B cell (primary cell): Measurements from ENCODE around the gene SRSF10. TPM values are rescaled to one million over a fixed set of nuclear protein-coding genes. Genes with fewer than 3 reads are reported as not detected.
A peak's percentile ranks its signal among the peaks of the same experiment; 100 is the strongest.
"Not testable (repeated sequence)": the region's sequence is repeated elsewhere in the genome, so short reads cannot be mapped to it uniquely, and the experiment has no call there.

Source experiments
- ATAC-seq: fragments of 200-7000 bp; cut with Tn5 transposase; one replicate; pipeline ENCODE4 v1.10.0; 2021; ENCODE audit warnings: low read depth, mild to moderate bottlenecking, moderate number of reproducible peaks, moderate library complexity
- CTCF ChIA-PET: fragments of 350-600 bp; sonication (Branson Sonifier 250); formaldehyde crosslinking; loops from one replicate; lab custom pipeline; 2021; ENCODE audit warnings: antibody characterized with exemption, inconsistent platforms; lab: Charles Lee
- POLR2A ChIA-PET: fragments of 350-600 bp; sonication (Branson Sonifier 250); formaldehyde crosslinking; loops from one replicate; lab custom pipeline; 2021; ENCODE audit warnings: antibody characterized with exemption; lab: Charles Lee
- DNase-seq: peaks from one replicate; pipeline ENCODE4 v3.0.0; 2013
- H2AFZ ChIP-seq: 2 replicates; pipeline ENCODE4 v1.6.1; 2012; ENCODE audit warnings: mild to moderate bottlenecking, low read depth, low read length; ENCODE audit not compliant: insufficient read depth, poor library complexity, severe bottlenecking
- H3K27ac ChIP-seq, 2 donors: 1 replicate in 1 of 2; 2 replicates in 1 of 2; pipeline ENCODE4 v1.5.1; 2012 to 2013; ENCODE audit warnings: low read length in 2 of 2, mild to moderate bottlenecking in 2 of 2, moderate library complexity in 1 of 2
- H3K27me3 ChIP-seq, 4 experiments: fragments of 200-600 bp in 1 of 4; sonication (generic) in 1 of 4; replicated peaks in 1 of 4; 1 replicate in 2 of 4; 2 replicates in 2 of 4; pipeline versions ENCODE4 v1.6.1 to v1.7.0; 2013 to 2016; ENCODE audit warnings: low read length in 3 of 4, mild to moderate bottlenecking in 2 of 4, mixed read lengths in 1 of 4, moderate library complexity in 1 of 4; ENCODE audit not compliant: insufficient read depth in 4 of 4, control insufficient read depth in 3 of 4; ENCODE audit errors: control extremely low read depth in 1 of 4
- H3K36me3 ChIP-seq, 2 experiments: replicated peaks in 1 of 2; 1 replicate in 1 of 2; 2 replicates in 1 of 2; pipeline versions ENCODE4 v1.6.1 to v1.7.1; 2013; ENCODE audit warnings: low read length in 1 of 2; ENCODE audit not compliant: insufficient read depth in 2 of 2, control insufficient read depth in 1 of 2; ENCODE audit errors: control extremely low read depth in 1 of 2, extremely low read depth in 1 of 2
- H3K4me1 ChIP-seq, 2 donors: fragments of 200-600 bp in 1 of 2; sonication (generic) in 1 of 2; 1 replicate in 1 of 2; 2 replicates in 1 of 2; pipeline versions ENCODE4 v1.5.1 to v1.6.1; 2013 to 2017; ENCODE audit warnings: low read length in 2 of 2; ENCODE audit not compliant: control insufficient read depth in 2 of 2, insufficient read depth in 2 of 2
- H3K4me2 ChIP-seq: replicated peaks from 2 replicates; pipeline ENCODE3; 2012; ENCODE audit warnings: mild to moderate bottlenecking, low read depth, low read length; ENCODE audit not compliant: poor library complexity, severe bottlenecking
- H3K4me3 ChIP-seq, 5 experiments: fragments of 200-600 bp in 1 of 5; sonication (generic) in 1 of 5; 1 replicate in 3 of 5; 2 replicates in 2 of 5; pipeline versions ENCODE4 v1.5.1 to v1.7.0; 2011 to 2016; ENCODE audit warnings: low read length in 4 of 5, mild to moderate bottlenecking in 4 of 5, low read depth in 2 of 5, control low read depth in 1 of 5, moderate library complexity in 1 of 5; ENCODE audit not compliant: insufficient read depth in 1 of 5; ENCODE audit errors: control extremely low read depth in 1 of 5, extremely low read depth in 1 of 5
- H3K79me2 ChIP-seq: fragments of 200-600 bp; sonication (generic); one replicate; pipeline ENCODE4 v1.6.0; 2016; ENCODE audit warnings: low read length; ENCODE audit not compliant: control insufficient read depth, insufficient read depth
- H3K9ac ChIP-seq: fragments of 200-600 bp; sonication (generic); 2 replicates; pipeline ENCODE4 v1.6.1; 2017; ENCODE audit warnings: mild to moderate bottlenecking, low read length, moderate library complexity
- H3K9me3 ChIP-seq, 3 donors: one replicate each; pipeline versions ENCODE4 v1.6.1 to v1.7.1; 2013; ENCODE audit warnings: low read length in 2 of 3; ENCODE audit not compliant: control insufficient read depth in 2 of 3, insufficient read depth in 1 of 3; ENCODE audit errors: control extremely low read depth in 1 of 3
- H4K20me1 ChIP-seq: 2 replicates; pipeline ENCODE4 v1.6.0; 2012; ENCODE audit warnings: mild to moderate bottlenecking, low read length; ENCODE audit not compliant: insufficient read depth, control insufficient read depth, poor library complexity, severe bottlenecking
- H3K27ac Mint-ChIP-seq: one replicate; pipeline ENCODE4 v1.8.0; 2021; ENCODE audit warnings: mixed read lengths
- H3K27me3 Mint-ChIP-seq: one replicate; pipeline ENCODE4 v1.8.0; 2021; ENCODE audit warnings: mixed read lengths
- H3K4me1 Mint-ChIP-seq: one replicate; pipeline ENCODE4 v1.8.0; 2021; ENCODE audit warnings: mixed read lengths
- H3K4me3 Mint-ChIP-seq: one replicate; pipeline ENCODE4 v1.8.0; 2021; ENCODE audit warnings: mixed read lengths
- H3K9me3 Mint-ChIP-seq: one replicate; pipeline ENCODE4 v1.8.0; 2022; ENCODE audit warnings: mixed read lengths; ENCODE audit not compliant: insufficient read depth
- EZH2 ChIP-seq: IDR thresholded peaks from 2 replicates; pipeline ENCODE4 v1.6.1; 2012; ENCODE audit warnings: borderline replicate concordance, low read depth, mild to moderate bottlenecking, moderate library complexity, low read length; ENCODE audit not compliant: insufficient read depth, poor library complexity, severe bottlenecking
- WGBS: methylation state at CpG from one replicate; pipeline ENCODE4 v1.1.5; 2013; ENCODE audit warnings: missing lambda C conversion rate; ENCODE audit not compliant: insufficient coverage; 5-methylcytosine and 5-hydroxymethylcytosine counted together
- intact Hi-C: fragments of 100-400 bp; cut with micrococcal nuclease; formaldehyde crosslinking; loops from one replicate; pipeline ENCODE4 v1.10.0; 2022
- polyA plus RNA-seq: library from polyadenylated mRNA; depleted of rRNA; stranded (reverse); fragments of >200 nt; gene quantifications from 2 replicates; pipeline ENCODE4 v1.2.3, GENCODE V29; 2012
- total RNA-seq, 2 donors: library from RNA; stranded (reverse); fragments of 120-200 nt in 1 of 2; gene quantifications; 1 replicate in 1 of 2; 2 replicates in 1 of 2; pipeline versions ENCODE4 v1.2.3 to v1.2.4, GENCODE V29; 2013 to 2022
- TF ChIP-seq, protein P1 (sequence below): fragments of 200-600 bp; IDR thresholded peaks from one replicate; pipeline ENCODE4 v1.8.0; 2022; ENCODE audit warnings: antibody characterized with exemption, mild to moderate bottlenecking

The SRSF10 gene
- total and polyA plus RNA-seq, 2 donors (not counting 1 experiment from before 2014, with no cell fraction given): 98.6 to 213 TPM

GRCh38 chr1:23958810-23959460, 21.2 kb downstream of the SRSF10 start:
- H2AFZ ChIP-seq: peak overlapping the region; percentile 75

GRCh38 chr1:23958040-23958809, 21.9 kb downstream of the SRSF10 start:
- H3K27me3 ChIP-seq, H3K27me3 Mint-ChIP-seq, H3K9me3 Mint-ChIP-seq, ATAC-seq, H4K20me1 ChIP-seq, H3K9me3 ChIP-seq: not testable (repeated sequence)
- POLR2A ChIA-PET: interaction anchor here (0.6 to 4.6 kb wide), 16 partner anchors 11 to 186 kb away, joined by 3 to 36 read pairs (median 6); partner anchors contain the start of genes CNR2 and SRSF10
- H3K4me1 Mint-ChIP-seq: peaks cover 66% of the 10 kb centered on the region
- CTCF ChIA-PET: interaction anchor here (1.0 to 4.3 kb wide), 16 partner anchors 11 to 186 kb away, joined by 3 to 40 read pairs (median 8); no protein-coding TSS in a partner anchor
- Histone ChIP-seq H3K4me1 (peaks cover 51 to 55% of the 10 kb centered on the region in 2 donors), H3K27ac (peak overlapping the region; percentile 93 to 98), H3K4me3 (peak overlapping the region; percentile 63 to 98 (median 97)), H2AFZ (peak overlapping the region; percentile 75), H3K36me3 (peaks cover 1 to 19% of the 10 kb centered on the region in 2 experiments), H3K9ac (peak overlapping the region; percentile 56), H3K4me2 (peak overlapping the region; percentile 90), H3K79me2 (peaks cover 29% of the 10 kb centered on the region)
- 88% methylated on average over 5 of the region's 19 CpGs for WGBS
- peak overlapping the region; percentile 100 for H3K4me3 Mint-ChIP-seq
- peak overlapping the region; percentile 100 for H3K27ac Mint-ChIP-seq
- peak; percentile 54 for DNase-seq
- intact Hi-C loops: loop anchor here (2.0 kb wide), 2 partner anchors 157 to 545 kb away; partner anchors contain the start of genes GALE and RCAN3

More at GRCh38 chr1:23958810-23959460, 21.2 kb downstream of the SRSF10 start:
- Mint-ChIP-seq H3K4me1 (peaks cover 69% of the 10 kb centered on the region), H3K4me3 (peak overlapping the region; percentile 100), H3K9me3 (no peaks in the 10 kb centered on the region), H3K27me3 (no peaks in the 10 kb centered on the region), H3K27ac (peak overlapping the region; percentile 100)
- intact Hi-C loops: loop anchor here (1.0 to 2.0 kb wide), 5 partner anchors 21 to 544 kb away; partner anchors contain the start of genes CNR2, GALE, RCAN3 and SRSF10
- ChIA-PET CTCF (interaction anchor here (0.6 to 3.2 kb wide), 11 partner anchors 9 to 187 kb away, joined by 3 to 19 read pairs (median 6); no protein-coding TSS in a partner anchor), POLR2A (interaction anchor here (0.6 to 4.6 kb wide), 17 partner anchors 17 to 426 kb away, joined by 3 to 36 read pairs (median 6); partner anchors contain the start of genes CNR2 and SRSF10)
- H3K79me2 ChIP-seq: peaks cover 29% of the 10 kb centered on the region
- WGBS: under 1% methylated on average over 27 of the region's 30 CpGs
- TF ChIP-seq, protein P1, sequence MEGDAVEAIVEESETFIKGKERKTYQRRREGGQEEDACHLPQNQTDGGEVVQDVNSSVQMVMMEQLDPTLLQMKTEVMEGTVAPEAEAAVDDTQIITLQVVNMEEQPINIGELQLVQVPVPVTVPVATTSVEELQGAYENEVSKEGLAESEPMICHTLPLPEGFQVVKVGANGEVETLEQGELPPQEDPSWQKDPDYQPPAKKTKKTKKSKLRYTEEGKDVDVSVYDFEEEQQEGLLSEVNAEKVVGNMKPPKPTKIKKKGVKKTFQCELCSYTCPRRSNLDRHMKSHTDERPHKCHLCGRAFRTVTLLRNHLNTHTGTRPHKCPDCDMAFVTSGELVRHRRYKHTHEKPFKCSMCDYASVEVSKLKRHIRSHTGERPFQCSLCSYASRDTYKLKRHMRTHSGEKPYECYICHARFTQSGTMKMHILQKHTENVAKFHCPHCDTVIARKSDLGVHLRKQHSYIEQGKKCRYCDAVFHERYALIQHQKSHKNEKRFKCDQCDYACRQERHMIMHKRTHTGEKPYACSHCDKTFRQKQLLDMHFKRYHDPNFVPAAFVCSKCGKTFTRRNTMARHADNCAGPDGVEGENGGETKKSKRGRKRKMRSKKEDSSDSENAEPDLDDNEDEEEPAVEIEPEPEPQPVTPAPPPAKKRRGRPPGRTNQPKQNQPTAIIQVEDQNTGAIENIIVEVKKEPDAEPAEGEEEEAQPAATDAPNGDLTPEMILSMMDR: peak; percentile 45
- TF ChIP-seq EZH2: no peak
- H3K27me3 ChIP-seq: no peaks in the 10 kb centered on the region
- H3K27ac ChIP-seq: peak overlapping the region; percentile 93 to 98
- H3K4me1 ChIP-seq: peaks cover 51 to 56% of the 10 kb centered on the region in 2 donors
- peak; percentile 73 for ATAC-seq
- no peaks in the 10 kb centered on the region for H3K9me3 ChIP-seq
- H4K20me1 ChIP-seq: peaks cover 8% of the 10 kb centered on the region
- peak overlapping the region; percentile 90 for H3K4me2 ChIP-seq
- peak; percentile 97 for DNase-seq
- H3K9ac ChIP-seq: peak overlapping the region; percentile 92
- H3K36me3 ChIP-seq: peaks cover 3 to 25% of the 10 kb centered on the region in 2 experiments
- peak overlapping the region; percentile 63 to 98 (median 97) for H3K4me3 ChIP-seq
